HG02840 (cell line): ENCODE results near the gene UBE2E3.

ENCODE experiments used
- ATAC-seq: cut with Tn5 transposase; IDR thresholded peaks from one replicate; pipeline ENCODE4 v1.9.1; 2021; ENCODE audit warnings: mild to moderate bottlenecking, moderate library complexity, moderate number of reproducible peaks; ENCODE audit not compliant: unreplicated experiment, low FRiP score

UBE2E3 gene

DNA sequence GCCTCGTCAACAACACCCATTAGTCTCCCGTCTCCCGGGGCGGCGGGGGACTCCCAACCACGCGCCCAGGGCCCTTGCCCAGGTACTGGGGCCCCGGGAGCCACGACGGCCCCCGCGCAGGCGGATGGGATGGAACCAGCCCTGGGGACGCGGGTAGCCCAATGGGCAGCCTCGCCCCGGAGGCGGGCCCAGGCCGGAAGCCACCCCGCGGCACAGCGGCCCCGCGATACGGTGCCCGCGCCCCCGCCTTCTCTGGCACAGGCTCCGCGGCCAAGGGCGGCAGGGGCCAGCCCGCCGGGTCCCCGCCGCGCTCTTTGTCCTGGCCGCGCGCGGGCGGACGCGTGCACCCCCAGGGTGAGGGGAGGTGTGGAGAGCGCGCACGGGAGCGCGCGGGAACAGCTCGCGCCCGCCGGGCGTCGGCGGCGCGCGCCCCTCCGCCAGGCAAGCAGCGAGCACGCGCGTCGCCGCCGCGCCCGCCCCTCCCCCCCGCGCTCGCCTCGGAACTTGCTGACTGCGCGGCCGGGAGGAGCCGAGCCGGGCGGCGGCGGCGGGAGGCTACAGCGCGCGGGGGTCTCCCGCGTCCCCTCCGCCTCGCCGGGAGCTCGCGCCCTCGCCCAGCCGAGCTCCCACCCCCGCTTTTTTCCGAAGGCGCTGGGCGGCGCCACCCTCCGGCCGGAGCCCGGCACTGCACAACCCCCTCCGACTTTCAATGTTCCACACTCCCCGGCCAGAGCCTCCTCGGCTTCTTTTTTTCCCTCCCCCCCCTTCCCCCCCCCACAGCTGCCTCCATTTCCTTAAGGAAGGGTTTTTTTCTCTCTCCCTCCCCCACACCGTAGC lies at the start of gene UBE2E3:
Gene UBE2E3 (plus strand): TSS at position 500 of the 837 bp plus-strand sequence. CDS start 1,438 bp downstream, outside the sequence.
- peak; percentile 63 for ATAC-seq

DNA sequence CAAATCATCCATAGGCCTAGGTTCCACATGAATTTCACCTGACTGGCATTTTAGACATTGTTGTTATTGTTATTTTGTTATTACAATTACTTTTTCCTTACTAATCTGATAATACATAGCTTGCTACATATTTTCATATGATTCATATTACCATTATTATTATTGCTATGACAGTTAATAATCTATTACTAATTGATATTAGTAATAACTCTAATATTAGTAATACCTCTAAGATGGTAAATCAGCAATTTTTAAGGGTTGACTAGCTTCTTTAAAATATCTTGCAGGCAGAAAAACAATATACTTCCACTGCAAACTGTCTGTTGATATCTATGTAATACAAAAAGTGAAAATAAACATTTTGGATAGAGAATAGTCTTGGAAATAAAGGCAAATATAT lies 48.6 kb upstream of the UBE2E3 start:
- ATAC-seq = no peak

DNA sequence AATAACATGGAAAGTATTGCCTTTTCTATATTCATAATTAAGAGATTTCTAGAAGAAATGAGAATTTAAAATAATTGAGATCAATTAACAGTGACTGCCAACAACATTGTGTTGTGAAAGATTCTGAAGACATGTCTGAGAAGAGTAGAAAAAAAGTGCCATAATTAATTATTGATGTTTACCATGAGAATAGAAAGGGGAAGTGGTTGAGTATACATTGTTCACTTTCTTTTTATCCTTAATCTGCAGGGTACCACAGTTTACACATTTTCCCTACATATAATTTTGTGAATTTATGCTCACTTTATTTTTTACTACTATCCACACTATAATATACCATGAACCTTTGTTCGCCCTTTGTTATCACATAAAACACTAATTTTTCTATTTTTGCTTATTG lies 47.1 kb upstream of the UBE2E3 start:
- no peak for ATAC-seq

DNA sequence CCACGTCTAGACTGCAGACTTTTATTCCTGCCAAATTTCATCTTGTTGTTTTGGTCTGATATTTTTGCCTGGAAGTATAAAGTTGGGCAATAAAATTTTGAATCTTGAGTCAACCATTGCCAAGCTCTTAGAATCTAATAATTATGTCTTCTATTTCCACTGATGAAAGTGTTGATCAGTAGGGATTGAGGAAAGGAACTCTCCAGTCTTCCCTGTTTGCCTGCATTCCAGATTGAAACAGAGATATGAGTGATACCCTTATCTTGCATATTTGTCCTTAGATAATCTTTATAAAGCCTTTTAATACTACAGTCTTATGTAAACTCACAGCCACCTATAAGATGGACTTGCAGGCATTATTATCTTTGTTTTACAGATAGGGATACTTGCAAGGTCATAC lies 45.5 kb upstream of the UBE2E3 start:
- no peak for ATAC-seq

DNA sequence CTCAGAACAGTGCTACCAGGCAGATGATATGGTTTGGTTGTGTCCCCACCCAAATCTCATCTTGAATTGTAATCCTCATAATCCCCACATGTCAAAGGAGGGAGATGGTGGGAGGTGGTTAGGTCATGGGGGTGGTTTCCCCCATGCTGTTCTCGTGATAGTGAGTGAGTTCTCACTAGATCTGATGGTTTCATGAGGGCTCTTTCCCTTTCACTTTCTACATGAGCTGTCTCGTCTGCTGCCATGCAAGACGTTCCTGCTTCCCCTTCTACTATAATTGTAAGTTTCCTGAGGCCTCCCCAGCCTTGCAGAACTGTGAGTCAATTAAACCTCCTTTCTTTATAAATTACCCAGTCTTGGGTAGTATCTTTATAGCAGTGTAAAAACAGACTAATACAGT lies 42.9 kb upstream of the UBE2E3 start:
- ATAC-seq = peak; percentile 73

DNA sequence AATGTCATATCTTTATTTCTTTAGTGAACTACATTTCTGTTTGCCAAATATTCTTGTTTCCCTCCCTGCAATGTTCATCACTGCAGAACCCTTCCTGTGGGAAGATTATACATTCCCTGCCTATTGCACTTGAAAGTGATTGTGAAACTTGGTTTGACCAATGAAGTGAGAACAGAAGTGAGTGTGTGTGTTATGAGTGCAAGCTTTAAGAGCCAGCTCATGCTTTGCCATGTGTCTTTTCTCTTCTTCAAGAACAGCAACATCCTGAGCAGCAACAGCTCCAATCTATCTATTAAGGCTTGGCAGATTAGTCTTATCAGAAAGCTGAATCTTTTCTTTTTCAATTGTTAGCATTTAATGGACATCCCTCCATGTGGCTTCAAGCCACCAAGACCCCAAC lies 42.0 kb upstream of the UBE2E3 start:
- ATAC-seq = no peak

DNA sequence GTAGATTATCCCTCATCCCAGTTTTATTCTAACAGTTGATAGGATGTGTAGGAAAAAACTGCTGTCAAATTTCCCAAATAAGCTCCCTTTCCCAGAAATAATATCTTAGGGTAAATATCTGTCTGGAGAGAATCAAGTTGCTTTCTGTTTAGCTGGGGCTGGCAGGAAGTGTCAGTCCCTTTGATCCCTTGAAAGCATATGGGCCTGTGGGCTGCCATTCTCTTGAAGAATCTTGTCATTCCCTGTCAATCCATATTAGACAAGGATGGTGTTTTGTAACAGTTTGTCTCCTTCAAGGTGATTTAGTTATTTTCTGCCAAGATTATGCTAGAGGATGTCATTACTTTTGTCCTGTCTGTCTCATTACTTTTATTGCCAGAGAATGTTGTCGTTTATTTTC lies 37.1 kb upstream of the UBE2E3 start:
- ATAC-seq = no peak

DNA sequence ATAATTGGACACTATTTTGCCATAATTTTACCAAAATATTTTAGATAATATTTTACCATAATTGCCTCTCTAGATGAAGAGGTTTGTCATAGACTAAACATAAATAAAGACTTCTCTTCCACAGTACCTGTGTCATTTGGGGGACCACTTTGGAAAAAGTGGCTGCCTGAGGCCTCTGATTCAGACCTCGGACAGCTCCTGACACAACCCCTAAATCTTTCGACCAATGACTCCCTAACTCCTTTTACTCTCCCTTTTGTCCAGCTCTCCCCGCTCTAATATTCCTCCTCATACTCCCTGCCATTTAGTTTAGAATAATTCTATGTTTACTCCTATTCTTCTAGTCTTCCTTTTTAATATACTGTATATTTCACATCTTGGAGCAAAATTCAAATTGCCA lies 36.0 kb upstream of the UBE2E3 start:
- ATAC-seq = no peak

DNA sequence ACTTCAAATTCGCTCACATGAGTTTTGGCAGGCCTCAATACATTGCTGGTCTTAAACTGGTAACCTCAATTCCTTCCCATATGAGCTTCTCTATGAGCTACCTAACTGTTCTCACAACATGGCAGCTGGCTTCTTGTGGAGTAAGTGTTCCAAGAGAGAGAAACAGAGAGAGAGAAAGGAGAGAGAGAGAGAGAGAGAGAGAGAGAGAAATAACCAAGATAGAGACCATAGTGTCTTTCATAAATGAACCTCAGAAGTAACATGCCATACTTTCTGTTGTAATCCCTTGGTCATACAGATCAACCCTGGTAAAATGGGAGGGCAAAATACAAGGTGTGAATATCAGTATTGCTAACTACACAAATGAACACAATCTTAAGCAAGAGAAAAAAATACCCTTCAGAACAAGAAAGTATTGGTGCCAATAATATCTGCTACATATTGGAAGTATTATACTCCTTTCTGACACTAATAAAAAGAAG lies 33.2 kb upstream of the UBE2E3 start:
- ATAC-seq = no peak

DNA sequence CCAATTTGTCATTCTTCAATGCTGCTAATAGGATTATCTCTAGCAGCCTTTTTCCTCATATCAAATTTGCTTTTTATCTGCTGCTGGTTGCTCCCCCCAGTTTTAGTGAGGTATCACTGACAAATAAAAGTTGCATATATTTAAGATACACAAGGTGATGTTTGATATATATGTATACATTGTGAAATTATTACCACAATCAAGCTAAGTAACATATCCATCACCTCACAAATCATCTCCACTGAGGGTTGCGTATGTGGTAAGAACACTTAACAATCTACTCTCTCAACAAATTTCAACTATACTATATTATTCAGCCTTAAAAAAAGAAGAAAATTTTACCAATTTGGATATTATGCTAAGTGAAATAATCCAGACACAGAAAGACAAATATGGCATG lies 30.5 kb upstream of the UBE2E3 start:
- no peak for ATAC-seq

DNA sequence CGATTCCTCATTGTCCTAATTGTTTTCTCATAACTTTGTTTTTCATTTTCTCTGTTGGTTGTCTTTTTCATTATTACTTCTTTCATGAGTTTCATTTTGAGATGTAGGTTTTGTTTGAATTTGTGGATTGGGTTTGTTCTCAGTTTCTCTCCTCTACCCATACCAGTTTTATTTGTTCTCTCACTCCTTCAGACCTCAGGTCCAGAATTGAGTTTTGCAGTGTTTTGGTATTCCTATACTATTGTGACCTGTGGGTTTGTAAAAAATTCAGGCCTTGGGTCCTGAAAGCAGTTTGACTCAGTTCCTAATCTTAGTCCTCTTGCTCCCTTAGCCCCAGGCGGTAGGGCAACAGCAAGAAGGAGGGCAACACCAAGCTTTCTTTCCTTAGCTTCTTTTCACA lies 28.3 kb upstream of the UBE2E3 start:
- ATAC-seq = no peak

DNA sequence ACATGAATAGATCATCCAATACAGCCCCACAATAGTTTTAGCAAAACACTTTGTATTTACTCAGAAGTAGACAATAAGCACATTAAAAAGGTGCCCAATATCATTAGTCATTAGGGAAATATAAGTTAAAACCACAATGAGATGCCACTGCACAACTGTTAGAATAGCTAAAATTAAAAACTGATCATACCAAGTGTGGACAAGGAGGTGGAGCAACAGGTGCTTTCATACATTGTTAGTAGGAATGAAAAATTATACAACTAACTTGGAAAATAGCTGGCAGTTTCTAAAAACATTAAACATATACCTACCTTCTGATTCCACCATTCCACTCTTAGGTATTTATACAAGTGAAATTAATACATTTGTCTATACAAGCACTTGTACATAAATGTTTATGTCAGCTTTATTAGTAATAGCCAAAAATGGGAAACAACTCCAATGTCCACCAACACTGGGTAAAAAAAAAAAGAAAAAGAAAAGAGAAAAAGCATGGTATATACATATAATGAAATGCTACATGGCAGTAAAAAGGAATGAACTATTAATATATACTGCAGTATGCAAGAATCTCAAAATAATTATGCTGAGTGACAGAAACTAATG lies 27.6 kb upstream of the UBE2E3 start:
- ATAC-seq = no peak

DNA sequence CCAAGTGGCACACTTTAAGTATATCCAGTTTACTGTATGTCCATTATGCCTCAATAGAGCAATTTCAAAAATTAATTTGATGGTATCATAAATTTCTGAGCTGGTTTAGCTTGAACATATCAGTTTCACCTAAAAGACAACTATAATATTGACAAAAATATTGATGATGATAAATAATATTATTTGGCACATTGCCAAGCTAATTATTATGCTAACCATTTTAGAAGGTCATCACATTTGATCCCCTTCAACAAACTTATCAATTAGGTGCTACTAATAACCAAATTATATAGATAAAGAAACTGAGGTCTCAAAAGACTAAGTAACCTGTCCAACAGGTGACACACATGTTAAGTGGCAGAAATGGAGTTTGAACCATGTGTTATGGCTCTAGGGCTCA lies 26.9 kb upstream of the UBE2E3 start:
- no peak for ATAC-seq

DNA sequence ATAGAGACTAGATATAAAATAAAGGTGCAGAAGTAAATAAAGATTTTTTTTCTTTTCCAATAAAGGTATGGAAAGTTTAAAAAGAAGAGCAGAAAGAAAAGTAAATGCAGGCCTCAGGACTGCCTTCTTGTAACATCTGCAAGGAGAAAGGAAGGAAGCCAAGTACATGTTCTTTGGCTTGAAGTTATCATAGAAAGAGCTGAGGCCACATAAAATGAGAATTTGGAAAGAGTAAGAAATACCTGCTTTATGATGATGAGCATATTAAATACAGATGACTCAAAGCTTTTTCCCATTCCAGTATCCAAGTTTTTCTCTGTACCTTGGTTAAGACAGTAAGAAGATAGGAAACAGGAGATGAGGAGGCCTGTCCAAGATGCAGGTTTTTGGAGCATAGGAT lies 25.3 kb upstream of the UBE2E3 start:
- ATAC-seq = no peak

DNA sequence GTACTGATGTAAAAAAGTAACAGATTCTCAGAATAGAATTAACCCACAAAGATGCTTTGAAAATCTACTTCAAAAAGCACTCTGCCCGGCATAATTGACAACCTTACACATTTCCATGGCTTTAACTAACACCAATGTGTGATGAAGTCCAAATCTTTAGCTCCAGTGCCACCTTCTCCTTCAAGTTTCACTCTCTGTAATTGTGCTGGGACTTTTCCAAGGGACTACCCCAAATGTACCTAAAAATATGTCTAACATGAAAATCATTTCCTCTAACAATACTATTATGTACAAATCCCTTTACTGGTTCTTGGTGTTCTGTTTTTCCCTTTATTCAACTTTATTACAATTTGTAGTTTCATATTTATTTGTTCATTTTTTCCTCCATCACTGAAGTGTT lies 20.6 kb upstream of the UBE2E3 start:
- ATAC-seq = no peak

DNA sequence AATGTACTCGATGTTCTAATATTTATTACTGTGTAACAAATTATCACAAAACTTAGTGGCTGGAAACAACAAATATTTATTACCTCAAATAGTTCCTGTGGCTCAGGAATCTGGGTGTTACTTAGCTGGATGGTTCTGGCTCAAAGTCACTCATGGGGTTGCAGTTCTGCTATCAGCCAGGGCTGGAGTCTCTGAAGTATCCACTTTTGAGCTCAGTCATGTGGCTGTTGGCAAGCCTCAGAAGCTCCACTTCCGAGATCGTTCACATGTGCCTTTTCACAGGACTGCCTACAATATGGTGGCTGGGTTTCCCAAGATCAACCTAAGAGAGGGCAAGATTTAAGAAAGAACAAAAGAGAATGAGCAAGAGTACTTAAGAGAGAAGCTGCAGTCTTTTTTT lies 19.4 kb upstream of the UBE2E3 start:
- no peak for ATAC-seq

DNA sequence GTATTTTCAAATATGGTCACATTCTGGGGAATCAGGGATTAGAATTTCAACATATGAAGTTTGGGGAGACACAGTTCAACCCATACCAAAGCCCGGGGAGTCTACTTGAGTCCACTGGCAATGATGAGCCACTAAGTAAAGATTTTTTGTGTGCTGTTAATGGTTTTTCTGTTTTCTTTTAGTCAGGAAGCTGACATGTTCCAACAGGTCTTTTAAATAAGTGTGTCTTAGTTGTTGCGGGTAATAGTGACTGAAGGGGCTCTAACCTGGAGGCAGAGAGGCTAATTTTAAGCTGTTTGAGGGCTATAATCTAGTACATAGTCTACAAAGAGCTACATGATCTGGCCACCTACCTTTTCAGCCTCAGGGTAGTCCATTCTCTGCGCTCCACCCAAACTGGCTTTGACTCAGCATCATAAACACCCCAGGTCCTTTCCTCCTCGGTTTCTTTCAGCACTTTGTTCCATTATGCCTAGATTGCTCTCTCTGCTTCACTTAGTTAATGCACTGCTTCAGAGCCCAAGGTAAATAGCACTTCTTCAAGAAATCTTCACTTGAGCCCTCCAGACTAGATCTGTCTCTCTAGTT lies 17.6 kb upstream of the UBE2E3 start:
- ATAC-seq = no peak

DNA sequence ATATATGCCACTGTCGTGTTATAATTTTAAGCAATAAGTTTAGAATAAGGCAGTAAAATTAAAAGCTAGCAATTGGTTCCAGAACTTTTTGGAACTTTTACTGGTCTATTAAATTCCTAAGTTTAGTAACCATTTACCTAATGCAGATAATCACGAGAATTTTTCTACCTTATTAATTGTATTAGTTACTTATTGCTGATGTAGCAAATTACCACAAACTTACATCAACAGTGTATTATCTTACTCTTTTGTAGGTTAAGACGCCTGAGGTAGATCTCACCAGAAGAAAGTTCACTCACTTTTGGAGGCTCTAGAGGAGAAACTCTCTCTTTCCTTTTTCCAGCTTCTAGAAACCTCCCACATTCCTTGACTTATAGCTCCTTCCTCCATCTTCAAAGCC lies 14.0 kb upstream of the UBE2E3 start:
- no peak for ATAC-seq

DNA sequence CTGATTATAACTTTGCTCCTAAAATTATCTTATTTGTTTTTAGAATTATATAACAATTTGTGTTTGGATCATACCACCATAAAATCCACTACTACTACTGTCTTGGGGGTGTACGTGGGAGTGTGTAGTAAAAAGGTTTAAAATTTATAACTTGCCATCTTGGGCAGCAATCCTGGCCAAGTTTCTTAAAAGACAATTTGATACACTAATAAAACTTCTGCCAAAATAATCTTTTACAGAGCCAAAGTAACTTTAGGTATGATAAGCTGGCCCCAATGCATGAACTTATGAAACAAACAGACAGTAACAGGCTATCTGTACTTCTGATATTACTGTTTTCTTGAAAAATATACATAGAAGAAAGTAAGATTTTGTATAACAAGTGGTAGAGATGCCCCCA lies 11.3 kb upstream of the UBE2E3 start:
- ATAC-seq = no peak

DNA sequence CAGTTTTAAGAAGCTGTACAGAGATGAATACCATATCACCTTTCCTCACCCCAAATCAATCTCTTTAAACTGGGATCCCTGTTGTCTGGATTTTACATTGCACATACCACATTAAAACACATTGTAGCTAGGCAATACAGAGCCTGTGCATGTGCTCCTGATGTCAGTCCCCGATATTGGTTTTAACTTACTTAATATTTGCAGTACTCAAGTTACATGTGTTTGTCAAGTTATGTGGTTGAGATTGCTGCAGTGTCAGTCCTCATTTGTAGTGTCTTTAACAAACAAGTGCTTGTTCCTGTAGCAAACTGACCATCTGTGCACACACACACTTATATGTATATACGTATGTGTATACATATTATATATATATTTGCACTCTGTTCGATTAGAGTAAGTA lies 10.4 kb upstream of the UBE2E3 start:
- no peak for ATAC-seq

DNA sequence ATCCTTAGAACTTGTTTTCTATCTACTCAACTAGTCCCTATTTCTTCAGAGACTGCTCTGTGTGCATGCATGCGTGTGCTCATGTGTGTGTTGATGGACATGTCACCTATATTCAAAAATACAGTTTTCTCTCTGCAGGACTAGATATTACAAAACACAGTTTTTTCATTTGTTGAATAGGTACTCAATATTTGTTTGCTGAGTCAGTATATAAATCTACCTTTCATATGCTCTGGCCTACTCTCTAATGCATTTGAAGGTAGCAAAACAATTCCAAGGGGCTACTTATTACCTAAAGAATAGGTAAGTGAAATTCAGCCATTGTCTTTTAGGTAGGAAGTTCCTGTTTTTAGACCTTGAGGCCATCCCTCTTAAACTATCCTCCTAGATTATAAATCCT lies 8.6 kb upstream of the UBE2E3 start:
- ATAC-seq = no peak

DNA sequence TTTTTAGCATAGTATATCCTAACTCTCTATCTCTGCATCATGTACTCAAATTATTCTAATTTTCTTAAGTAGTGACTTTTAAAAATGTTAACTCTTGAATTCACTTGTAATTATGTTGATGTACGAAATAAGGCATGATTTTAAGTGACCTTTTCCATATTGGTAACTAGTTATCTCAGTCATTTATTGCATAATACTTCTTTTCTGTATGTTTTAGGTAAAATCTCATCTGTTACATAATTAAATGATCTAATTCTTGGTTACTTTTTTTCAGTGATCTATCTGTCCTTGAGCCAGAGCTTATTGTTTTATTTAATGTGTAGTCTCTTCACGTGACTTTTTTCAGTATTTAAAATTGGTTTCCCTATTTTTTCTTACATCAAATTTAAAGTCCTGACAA lies 4.8 kb upstream of the UBE2E3 start:
- ATAC-seq = no peak
